Thoracic aorta (tissue), 2 donors: ENCODE results near the gene SLAIN1. TPM values are rescaled to one million over a fixed set of nuclear protein-coding genes. Genes with fewer than 3 reads are reported as not detected.
A peak's percentile ranks its signal among the peaks of the same experiment; 100 is the strongest.

Experiments
- ATAC-seq: fragments of 150-250 bp; one replicate; pipeline ENCODE4 v1.8.0; 2017; ENCODE audit warnings: low read depth; ENCODE audit not compliant: insufficient number of reproducible peaks, low FRiP score
- DNase-seq: peaks from one replicate; pipeline ENCODE4 v3.0.0-alpha.2; 2020; ENCODE audit warnings: low spot score
- H3K27ac ChIP-seq, 2 donors: fragments of 200-600 bp; sonication (generic); 1 replicate in 1 of 2; 2 replicates in 1 of 2; pipeline ENCODE4 v1.5.1; 2016; ENCODE audit warnings: mild to moderate bottlenecking in 2 of 2, moderate library complexity in 2 of 2
- H3K27me3 ChIP-seq: fragments of 200-600 bp; sonication (generic); replicated peaks from 2 replicates; pipeline ENCODE4 v1.6.0; 2016; ENCODE audit warnings: mild to moderate bottlenecking; ENCODE audit not compliant: insufficient read depth
- H3K36me3 ChIP-seq: fragments of 200-600 bp; sonication (generic); one replicate; pipeline ENCODE4 v1.5.1; 2016
- H3K4me1 ChIP-seq, 2 donors: fragments of 200-600 bp; sonication (generic); 1 replicate in 1 of 2; 2 replicates in 1 of 2; pipeline versions ENCODE4 v1.5.1 to v1.6.0; 2016; ENCODE audit warnings: low read depth in 2 of 2, mild to moderate bottlenecking in 1 of 2; ENCODE audit not compliant: control insufficient read depth in 1 of 2
- H3K4me3 ChIP-seq: fragments of 200-600 bp; sonication (generic); 2 replicates; pipeline ENCODE4 v1.5.1; 2016; ENCODE audit warnings: mild to moderate bottlenecking
- H3K9me3 ChIP-seq: fragments of 200-600 bp; sonication (generic); 2 replicates; pipeline ENCODE4 v1.5.1; 2016
- total RNA-seq, 2 donors: library from RNA; depleted of rRNA; stranded (reverse); fragments of >200 nt; gene quantifications; one replicate each; pipeline versions ENCODE4 v1.1.0 to v1.2.3, GENCODE V29; 2016
- TF ChIP-seq, protein P1 (sequence below): fragments of 200-600 bp; sonication (generic); IDR thresholded peaks from one replicate; pipeline ENCODE4 v1.5.1; 2019; ENCODE audit warnings: antibody characterized with exemption

Gene SLAIN1
- total RNA-seq, 2 donors from 2014 or later: 10.5 to 12.9 TPM

DNA sequence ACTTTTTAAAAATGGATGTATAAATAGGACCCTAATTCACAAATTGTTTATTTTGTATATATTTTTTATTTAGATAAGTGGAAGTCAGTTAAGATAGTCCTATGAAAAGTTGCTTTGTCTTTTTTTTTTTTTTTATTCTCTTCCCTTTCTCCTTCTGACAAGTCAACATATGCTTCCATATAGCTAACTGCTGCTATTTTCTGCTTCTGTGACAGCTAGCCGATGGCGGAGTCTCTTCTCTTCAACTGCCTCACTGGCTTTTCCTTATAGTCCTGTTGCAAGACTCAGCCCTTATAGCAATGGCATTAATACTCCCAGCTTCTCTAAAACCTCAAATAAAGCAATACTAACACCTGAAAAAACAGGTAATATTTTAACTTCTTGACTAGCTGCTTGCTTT is 45.3 kb downstream of the SLAIN1 start:
- Histone ChIP-seq H3K36me3 (no peaks in the 10 kb centered on the region), H3K27ac (no peak overlapping the region), H3K9me3 (no peaks in the 10 kb centered on the region), H3K4me1 (peaks cover 7 to 10% of the 10 kb centered on the region in 2 donors), H3K4me3 (no peak overlapping the region), H3K27me3 (no peaks in the 10 kb centered on the region)
- TF ChIP-seq, protein P1, sequence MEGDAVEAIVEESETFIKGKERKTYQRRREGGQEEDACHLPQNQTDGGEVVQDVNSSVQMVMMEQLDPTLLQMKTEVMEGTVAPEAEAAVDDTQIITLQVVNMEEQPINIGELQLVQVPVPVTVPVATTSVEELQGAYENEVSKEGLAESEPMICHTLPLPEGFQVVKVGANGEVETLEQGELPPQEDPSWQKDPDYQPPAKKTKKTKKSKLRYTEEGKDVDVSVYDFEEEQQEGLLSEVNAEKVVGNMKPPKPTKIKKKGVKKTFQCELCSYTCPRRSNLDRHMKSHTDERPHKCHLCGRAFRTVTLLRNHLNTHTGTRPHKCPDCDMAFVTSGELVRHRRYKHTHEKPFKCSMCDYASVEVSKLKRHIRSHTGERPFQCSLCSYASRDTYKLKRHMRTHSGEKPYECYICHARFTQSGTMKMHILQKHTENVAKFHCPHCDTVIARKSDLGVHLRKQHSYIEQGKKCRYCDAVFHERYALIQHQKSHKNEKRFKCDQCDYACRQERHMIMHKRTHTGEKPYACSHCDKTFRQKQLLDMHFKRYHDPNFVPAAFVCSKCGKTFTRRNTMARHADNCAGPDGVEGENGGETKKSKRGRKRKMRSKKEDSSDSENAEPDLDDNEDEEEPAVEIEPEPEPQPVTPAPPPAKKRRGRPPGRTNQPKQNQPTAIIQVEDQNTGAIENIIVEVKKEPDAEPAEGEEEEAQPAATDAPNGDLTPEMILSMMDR: no peak
- no peak for DNase-seq
- no peak for ATAC-seq

DNA sequence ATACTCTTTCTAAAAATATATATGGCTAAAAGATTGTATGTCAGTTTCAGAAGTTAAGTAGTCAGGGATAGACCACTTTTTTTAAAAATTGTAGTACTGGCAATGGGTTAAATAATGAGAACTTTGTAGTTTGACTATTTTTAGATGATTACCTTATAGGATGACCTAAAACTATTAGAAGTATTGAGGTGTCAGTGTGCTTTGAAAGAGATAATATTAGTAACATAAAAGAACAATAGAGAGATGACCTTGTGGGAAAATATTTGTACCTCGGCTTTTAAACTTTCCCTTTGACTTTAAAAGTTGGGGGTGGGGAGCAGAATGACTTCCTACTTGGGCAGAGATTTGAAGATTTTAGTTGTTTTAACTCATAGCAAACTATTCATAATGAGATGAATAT is 48.3 kb downstream of the SLAIN1 start:
- TF ChIP-seq, protein P1: no peak
- no peaks in the 10 kb centered on the region for H3K27me3 ChIP-seq
- ATAC-seq (no peak), DNase-seq (no peak)
- no peak overlapping the region for H3K4me3 ChIP-seq
- H3K9me3 ChIP-seq: no peaks in the 10 kb centered on the region
- no peaks in the 10 kb centered on the region for H3K36me3 ChIP-seq
- no peak overlapping the region for H3K27ac ChIP-seq
- peaks cover 4 to 7% of the 10 kb centered on the region in 2 donors for H3K4me1 ChIP-seq

DNA sequence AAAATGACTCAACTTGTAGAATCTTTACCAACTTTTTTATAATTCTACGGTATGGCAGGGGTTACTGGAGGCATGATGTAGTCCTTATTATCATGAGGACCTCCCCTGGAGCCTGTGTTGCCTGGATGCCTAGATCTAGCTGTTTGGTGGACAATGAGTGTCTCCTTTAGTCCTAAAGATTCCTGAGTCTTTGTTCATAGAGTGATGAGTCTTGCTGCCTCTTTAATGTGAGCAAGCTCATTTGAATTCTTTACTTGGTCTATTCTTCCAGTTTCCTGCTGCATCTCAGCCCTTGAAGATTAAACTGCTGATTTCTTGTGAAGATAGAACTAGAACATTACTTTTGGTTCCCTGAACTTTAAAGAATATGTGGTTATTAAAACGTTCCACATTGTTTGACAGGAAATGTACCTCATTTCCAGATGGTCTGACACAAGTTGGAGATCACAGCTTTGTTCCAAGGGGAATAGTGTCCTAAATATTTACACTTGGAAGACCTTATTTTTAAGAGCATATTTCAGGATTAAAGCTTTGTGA is 51.9 kb downstream of the SLAIN1 start:
- Histone ChIP-seq H3K27ac (no peak overlapping the region), H3K4me3 (no peak overlapping the region), H3K36me3 (no peaks in the 10 kb centered on the region), H3K9me3 (no peaks in the 10 kb centered on the region), H3K27me3 (no peaks in the 10 kb centered on the region), H3K4me1 (peaks cover 6 to 9% of the 10 kb centered on the region in 2 donors)
- TF ChIP-seq, protein P1: no peak
- DNase-seq (no peak), ATAC-seq (no peak)

DNA sequence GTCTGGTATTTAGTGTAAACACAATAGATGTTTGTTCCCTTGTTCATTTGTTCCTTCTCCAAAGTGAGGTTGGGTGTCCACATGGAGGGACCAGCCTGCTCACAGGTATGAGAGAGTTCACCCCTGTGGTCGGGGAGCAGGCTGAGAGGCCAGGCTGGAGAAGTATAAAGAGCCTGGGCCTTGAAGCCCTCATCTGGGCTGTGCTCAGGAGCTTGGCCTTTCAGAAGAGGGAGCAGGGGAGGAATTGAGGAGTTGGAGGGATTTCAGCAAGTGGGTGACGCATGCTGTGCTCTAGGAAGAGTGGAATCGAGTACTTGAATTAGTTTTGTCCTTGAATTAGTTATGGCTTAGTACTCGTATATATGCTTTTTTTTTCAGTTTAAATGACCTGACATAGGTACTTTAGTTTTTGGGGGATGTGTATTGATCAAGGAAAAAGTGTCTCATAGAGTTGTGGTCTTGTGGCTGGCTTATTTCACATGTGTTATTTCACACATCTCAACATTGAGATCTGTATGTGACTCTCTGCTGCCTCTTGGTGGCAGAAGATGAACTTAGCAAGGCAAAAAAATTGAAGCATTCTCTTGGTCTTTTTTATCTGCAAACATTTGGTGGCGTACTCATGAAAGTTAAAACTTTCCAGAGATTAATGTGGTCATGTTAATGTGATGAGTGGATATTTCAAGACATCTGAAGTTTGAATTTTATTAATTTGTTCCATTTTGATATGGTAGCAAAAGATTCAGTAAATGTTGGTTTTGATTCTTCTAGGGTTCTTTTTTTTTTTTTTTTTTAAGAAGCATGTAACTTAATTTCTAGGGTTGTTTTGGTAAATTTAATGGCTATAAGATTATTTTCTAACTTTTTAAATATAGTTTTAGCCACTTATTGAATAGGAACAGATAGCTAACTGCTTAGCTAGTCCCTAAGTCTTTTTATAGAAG is 54.3 kb downstream of the SLAIN1 start:
- Histone ChIP-seq H3K27ac (no peak overlapping the region), H3K4me1 (peaks cover 6 to 9% of the 10 kb centered on the region in 2 donors), H3K36me3 (no peaks in the 10 kb centered on the region), H3K9me3 (no peaks in the 10 kb centered on the region), H3K4me3 (no peak overlapping the region), H3K27me3 (no peaks in the 10 kb centered on the region)
- ATAC-seq: peak; percentile 28
- DNase-seq: no peak
- TF ChIP-seq, protein P1: peak; percentile 66

DNA sequence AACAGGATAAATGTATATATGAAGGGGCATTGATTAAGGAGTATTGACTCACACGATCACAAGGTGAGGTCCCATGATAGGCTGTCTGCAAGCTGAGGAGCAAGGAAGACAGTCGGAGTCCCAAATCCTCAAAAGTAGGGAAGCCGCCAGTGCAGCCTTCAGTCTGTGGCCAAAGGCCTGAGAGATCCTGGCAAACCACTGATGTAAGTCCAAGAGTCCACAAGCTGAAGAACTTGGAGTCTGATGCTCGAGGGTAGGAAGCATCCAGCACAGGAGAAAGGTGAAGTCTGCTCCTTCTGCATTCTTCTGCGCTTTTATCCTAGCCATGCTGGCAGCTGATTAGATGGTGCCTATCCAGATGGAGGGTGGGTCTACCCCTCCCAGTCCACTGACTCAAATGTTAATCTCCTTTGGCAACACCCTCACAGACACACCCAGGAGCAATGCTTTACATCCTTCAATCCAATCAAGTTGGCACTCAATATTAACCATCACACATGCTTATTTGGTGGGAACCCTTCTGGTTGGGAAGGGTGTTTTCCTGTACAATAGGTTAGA is 55.1 kb downstream of the SLAIN1 start:
- no peaks in the 10 kb centered on the region for H3K36me3 ChIP-seq
- no peak for DNase-seq
- no peak overlapping the region for H3K4me3 ChIP-seq
- H3K4me1 ChIP-seq: peaks cover 6 to 9% of the 10 kb centered on the region in 2 donors
- no peaks in the 10 kb centered on the region for H3K27me3 ChIP-seq
- H3K9me3 ChIP-seq: no peaks in the 10 kb centered on the region
- TF ChIP-seq, protein P1: no peak
- H3K27ac ChIP-seq: no peak overlapping the region
- ATAC-seq: no peak
